ENCODE results near the gene ZSCAN1. TPM values are rescaled to one million over a fixed set of nuclear protein-coding genes. Genes with fewer than 3 reads are reported as not detected.
A peak's percentile ranks its signal among the peaks of the same experiment; 100 is the strongest.

ZSCAN1 gene
- total RNA-seq, 1 experiment from 2014 or later = not detected

- peak; percentile 24 for DNase-seq
Observed at GRCh38 chr19:58047672-58048071, 13.8 kb downstream of the ZSCAN1 start.

GRCh38 chr19:58052256-58052655 is 18.4 kb downstream of the ZSCAN1 start:
- H3K27me3 ChIP-seq (ENCODE audit: control insufficient read depth, insufficient read depth, low read length) = no peaks in the 10 kb centered on the region
- H3K36me3 ChIP-seq (replicated peaks; ENCODE audit: control insufficient read depth, insufficient read depth, low read length) = no peaks in the 10 kb centered on the region
- no peak overlapping the region for H3K4me3 ChIP-seq (ENCODE audit: insufficient read depth, low read depth, low read length)
- DNase-seq = no peak

More at GRCh38 chr19:58047672-58048071, 13.8 kb downstream of the ZSCAN1 start:
- Histone ChIP-seq H3K36me3 (replicated peaks; ENCODE audit: control insufficient read depth, insufficient read depth, low read length) (no peaks in the 10 kb centered on the region), H3K4me3 (ENCODE audit: insufficient read depth, low read depth, low read length) (no peak overlapping the region), H3K27me3 (ENCODE audit: control insufficient read depth, insufficient read depth, low read length) (no peaks in the 10 kb centered on the region)

- Histone ChIP-seq H3K4me3 (ENCODE audit: insufficient read depth, low read depth, low read length) (no peak overlapping the region), H3K27me3 (ENCODE audit: control insufficient read depth, insufficient read depth, low read length) (no peaks in the 10 kb centered on the region), H3K36me3 (replicated peaks; ENCODE audit: control insufficient read depth, insufficient read depth, low read length) (no peaks in the 10 kb centered on the region)
- DNase-seq = peak; percentile 52
Observed at GRCh38 chr19:58053480-58054156, 19.8 kb downstream of the ZSCAN1 start.

- H3K36me3 ChIP-seq (replicated peaks; ENCODE audit: control insufficient read depth, insufficient read depth, low read length) = no peaks in the 10 kb centered on the region
- no peak overlapping the region for H3K4me3 ChIP-seq (ENCODE audit: insufficient read depth, low read depth, low read length)
- DNase-seq = peak; percentile 81
- no peaks in the 10 kb centered on the region for H3K27me3 ChIP-seq (ENCODE audit: control insufficient read depth, insufficient read depth, low read length)
Observed at GRCh38 chr19:58054901-58055874, 21.4 kb downstream of the ZSCAN1 start.

GRCh38 chr19:58056261-58056660 is 22.4 kb downstream of the ZSCAN1 start:
- DNase-seq = peak; percentile 29
- no peak overlapping the region for H3K4me3 ChIP-seq (ENCODE audit: insufficient read depth, low read depth, low read length)

GRCh38 chr19:58056861-58057260 is 23.0 kb downstream of the ZSCAN1 start:
- DNase-seq = no peak
- H3K27me3 ChIP-seq (ENCODE audit: control insufficient read depth, insufficient read depth, low read length) = no peaks in the 10 kb centered on the region
- H3K4me3 ChIP-seq (ENCODE audit: insufficient read depth, low read depth, low read length) = no peak overlapping the region

More at GRCh38 chr19:58056261-58056660, 22.4 kb downstream of the ZSCAN1 start:
- H3K27me3 ChIP-seq (ENCODE audit: control insufficient read depth, insufficient read depth, low read length) = no peaks in the 10 kb centered on the region
- H3K36me3 ChIP-seq (replicated peaks; ENCODE audit: control insufficient read depth, insufficient read depth, low read length) = no peaks in the 10 kb centered on the region

GRCh38 chr19:58058467-58058866 is 24.6 kb downstream of the ZSCAN1 start:
- Histone ChIP-seq H3K36me3 (replicated peaks; ENCODE audit: control insufficient read depth, insufficient read depth, low read length) (peaks cover 2% of the 10 kb centered on the region), H3K4me3 (ENCODE audit: insufficient read depth, low read depth, low read length) (no peak overlapping the region)
- peak; percentile 58 for DNase-seq

More at GRCh38 chr19:58056861-58057260, 23.0 kb downstream of the ZSCAN1 start:
- no peaks in the 10 kb centered on the region; the same call in none of the 2 replicates for H3K36me3 ChIP-seq (replicated peaks; ENCODE audit: control insufficient read depth, insufficient read depth, low read length)

GRCh38 chr19:58059003-58059670 is 25.3 kb downstream of the ZSCAN1 start, which contains the start of gene ZNF135:
Gene ZNF135, plus strand, starts transcription at chr19:58059282. Its CDS starts 721 bp downstream, at chr19:58060003.
- Histone ChIP-seq H3K4me3 (ENCODE audit: insufficient read depth, low read depth, low read length) (peak within 1 kb of the TSS; percentile 38; the same call in 1 of the 2 replicates), H3K27me3 (ENCODE audit: control insufficient read depth, insufficient read depth, low read length) (no peaks in the 10 kb centered on the region), H3K36me3 (replicated peaks; ENCODE audit: control insufficient read depth, insufficient read depth, low read length) (peaks cover 4% of the 10 kb centered on the region)
- DNase-seq = peak; percentile 99

More at GRCh38 chr19:58058467-58058866, 24.6 kb downstream of the ZSCAN1 start:
- no peaks in the 10 kb centered on the region for H3K27me3 ChIP-seq (ENCODE audit: control insufficient read depth, insufficient read depth, low read length)

- DNase-seq = no peak
- no peaks in the 10 kb centered on the region for H3K27me3 ChIP-seq (ENCODE audit: control insufficient read depth, insufficient read depth, low read length)
- H3K36me3 ChIP-seq (replicated peaks; ENCODE audit: control insufficient read depth, insufficient read depth, low read length) = peaks cover 4% of the 10 kb centered on the region
- peak overlapping the region; percentile 38; the same call in 1 of the 2 replicates for H3K4me3 ChIP-seq (ENCODE audit: insufficient read depth, low read depth, low read length)
Observed at GRCh38 chr19:58059671-58060078, 25.9 kb downstream of the ZSCAN1 start.

- Histone ChIP-seq H3K27me3 (ENCODE audit: control insufficient read depth, insufficient read depth, low read length) (no peaks in the 10 kb centered on the region), H3K36me3 (replicated peaks; ENCODE audit: control insufficient read depth, insufficient read depth, low read length) (peaks cover 4% of the 10 kb centered on the region), H3K4me3 (ENCODE audit: insufficient read depth, low read depth, low read length) (no peak overlapping the region)
- peak; percentile 20 for DNase-seq
Observed at GRCh38 chr19:58060231-58060630, 26.4 kb downstream of the ZSCAN1 start.

GRCh38 chr19:58063712-58064111 is 29.9 kb downstream of the ZSCAN1 start:
- no peak for DNase-seq
- no peak overlapping the region for H3K4me3 ChIP-seq (ENCODE audit: insufficient read depth, low read depth, low read length)
- H3K36me3 ChIP-seq (replicated peaks; ENCODE audit: control insufficient read depth, insufficient read depth, low read length) = peaks cover 9% of the 10 kb centered on the region
- H3K27me3 ChIP-seq (ENCODE audit: control insufficient read depth, insufficient read depth, low read length) = no peaks in the 10 kb centered on the region

- DNase-seq = no peak
- no peaks in the 10 kb centered on the region for H3K27me3 ChIP-seq (ENCODE audit: control insufficient read depth, insufficient read depth, low read length)
- H3K4me3 ChIP-seq (ENCODE audit: insufficient read depth, low read depth, low read length) = no peak overlapping the region
- peaks cover 9% of the 10 kb centered on the region for H3K36me3 ChIP-seq (replicated peaks; ENCODE audit: control insufficient read depth, insufficient read depth, low read length)
Observed at GRCh38 chr19:58067240-58067912, 33.6 kb downstream of the ZSCAN1 start.

GRCh38 chr19:58079792-58080191 is 46.0 kb downstream of the ZSCAN1 start:
- Histone ChIP-seq H3K4me3 (ENCODE audit: insufficient read depth, low read depth, low read length) (no peak overlapping the region), H3K27me3 (ENCODE audit: control insufficient read depth, insufficient read depth, low read length) (no peaks in the 10 kb centered on the region), H3K36me3 (replicated peaks; ENCODE audit: control insufficient read depth, insufficient read depth, low read length) (no peaks in the 10 kb centered on the region)
- no peak for DNase-seq

GRCh38 chr19:58083021-58083420 is 49.2 kb downstream of the ZSCAN1 start:
- no peaks in the 10 kb centered on the region for H3K27me3 ChIP-seq (ENCODE audit: control insufficient read depth, insufficient read depth, low read length)
- no peak overlapping the region for H3K4me3 ChIP-seq (ENCODE audit: insufficient read depth, low read depth, low read length)
- no peaks in the 10 kb centered on the region; the same call in 1 of the 2 replicates for H3K36me3 ChIP-seq (replicated peaks; ENCODE audit: control insufficient read depth, insufficient read depth, low read length)
- DNase-seq = no peak

Data from H7 (cell line).